Common myeloid progenitor, CD34-positive (primary cell): ENCODE results near the gene KRTAP21-2. TPM values are rescaled to one million over a fixed set of nuclear protein-coding genes. Genes with fewer than 3 reads are reported as not detected.
"Not testable (repeated sequence)": the region's sequence is repeated elsewhere in the genome, so short reads cannot be mapped to it uniquely, and the experiment has no call there.

Source experiments
- CTCF ChIA-PET: fragments of 350-600 bp; sonication (Branson Sonifier 250); formaldehyde crosslinking; loops from one replicate; lab custom pipeline; 2021; ENCODE audit warnings: antibody characterized with exemption; lab: Charles Lee
- POLR2A ChIA-PET: fragments of 350-600 bp; sonication (Branson Sonifier 250); formaldehyde crosslinking; loops from one replicate; lab custom pipeline; 2021; ENCODE audit warnings: antibody characterized with exemption; lab: Charles Lee
- DNase-seq, 3 donors: peaks; one replicate each; pipeline versions ENCODE4 v3.0.0 to v3.0.0-alpha.2; 2013
- H3K27ac ChIP-seq, 2 experiments: 1 replicate in 1 of 2; 2 replicates in 1 of 2; pipeline ENCODE4 v1.7.0; 2013; ENCODE audit warnings: inconsistent platforms in 2 of 2, low read length in 2 of 2, mild to moderate bottlenecking in 2 of 2, low read depth in 1 of 2, moderate library complexity in 1 of 2; ENCODE audit not compliant: severe bottlenecking in 2 of 2, insufficient read depth in 1 of 2, poor library complexity in 1 of 2
- H3K27me3 ChIP-seq, 5 experiments: replicated peaks in 2 of 5; 1 replicate in 3 of 5; 2 replicates in 2 of 5; pipeline versions ENCODE4 v1.6.1 to v1.7.0; 2013; ENCODE audit warnings: low read length in 4 of 5, mild to moderate bottlenecking in 2 of 5, moderate library complexity in 2 of 5, inconsistent platforms in 1 of 5; ENCODE audit not compliant: insufficient read depth in 5 of 5, control insufficient read depth in 4 of 5
- H3K36me3 ChIP-seq, 4 experiments: 1 replicate in 2 of 4; 2 replicates in 2 of 4; pipeline versions ENCODE4 v1.6.1 to v1.7.0; 2013; ENCODE audit warnings: low read length in 3 of 4, control low read depth in 1 of 4, mild to moderate bottlenecking in 1 of 4; ENCODE audit not compliant: control insufficient read depth in 4 of 4, insufficient read depth in 4 of 4
- H3K4me1 ChIP-seq, 4 experiments: 1 replicate in 3 of 4; 2 replicates in 1 of 4; pipeline versions ENCODE4 v1.6.1 to v1.7.1; 2013; ENCODE audit warnings: low read length in 3 of 4, mild to moderate bottlenecking in 3 of 4, control low read depth in 1 of 4, inconsistent platforms in 1 of 4, moderate library complexity in 1 of 4; ENCODE audit not compliant: control insufficient read depth in 4 of 4, insufficient read depth in 4 of 4; ENCODE audit errors: control extremely low read depth in 1 of 4
- H3K4me3 ChIP-seq, 7 experiments: 1 replicate in 4 of 7; 2 replicates in 3 of 7; pipeline versions ENCODE4 v1.5.1 to v1.7.0; 2013; ENCODE audit warnings: mild to moderate bottlenecking in 7 of 7, low read length in 6 of 7, moderate library complexity in 6 of 7, inconsistent platforms in 2 of 7, low read depth in 2 of 7, control low read depth in 1 of 7; ENCODE audit not compliant: insufficient read depth in 4 of 7, control insufficient read depth in 1 of 7; ENCODE audit errors: extremely low read depth in 1 of 7
- H3K9me3 ChIP-seq, 5 experiments: 1 replicate in 4 of 5; 2 replicates in 1 of 5; pipeline versions ENCODE4 v1.6.1 to v1.7.1; 2013; ENCODE audit warnings: low read length in 4 of 5, mild to moderate bottlenecking in 2 of 5, inconsistent platforms in 1 of 5, low read depth in 1 of 5, moderate library complexity in 1 of 5; ENCODE audit not compliant: control insufficient read depth in 4 of 5, insufficient read depth in 2 of 5; ENCODE audit errors: control extremely low read depth in 1 of 5
- WGBS: methylation state at CpG from one replicate; pipeline ENCODE4 v1.1.5; 2013; ENCODE audit not compliant: insufficient coverage; 5-methylcytosine and 5-hydroxymethylcytosine counted together
- polyA plus RNA-seq: library from polyadenylated mRNA; unstranded; fragments of 120-200 nt; gene quantifications from one replicate; pipeline ENCODE4 v1.2.1, GENCODE V29; 2013

Gene KRTAP21-2
- not detected for polyA plus RNA-seq

DNA sequence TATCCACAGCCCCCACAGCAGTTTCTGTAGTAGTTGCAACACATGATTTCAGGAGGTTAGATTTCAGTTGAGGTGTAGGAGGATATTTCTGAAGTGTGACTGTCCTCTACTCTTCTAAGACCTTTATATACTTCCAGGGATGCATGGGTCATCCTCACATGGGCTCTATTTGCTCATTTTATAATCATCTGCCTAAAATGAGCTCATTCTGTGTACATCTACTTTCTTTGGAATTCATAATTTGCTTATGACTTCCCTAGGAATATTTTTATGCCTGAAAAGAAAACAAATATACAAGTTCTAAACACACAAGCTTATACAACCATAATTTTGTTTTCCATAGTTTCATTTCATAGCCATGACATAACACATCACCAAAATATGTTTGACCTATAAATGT, at the start of gene KRTAP21-2:
Gene KRTAP21-2 (minus strand): TSS at position 101 of the 400 bp plus-strand sequence. CDS start 57 bp downstream, at position 44.
- POLR2A ChIA-PET: no interaction called here
- H3K27me3 ChIP-seq: no peaks in the 10 kb centered on the region
- CTCF ChIA-PET: interaction anchor here (1.3 kb wide), 1 partner anchor 23 kb away, joined by 3 read pairs; no protein-coding TSS in a partner anchor
- peaks cover 0 to 1% (median 0%) of the 10 kb centered on the region in 5 experiments for H3K9me3 ChIP-seq
- H3K4me1 ChIP-seq: no peaks in the 10 kb centered on the region
- no peak within 1 kb of the TSS for H3K4me3 ChIP-seq
- H3K36me3 ChIP-seq: no peaks in the 10 kb centered on the region
- H3K27ac ChIP-seq: no peak within 1 kb of the TSS
- DNase-seq: no peak

DNA sequence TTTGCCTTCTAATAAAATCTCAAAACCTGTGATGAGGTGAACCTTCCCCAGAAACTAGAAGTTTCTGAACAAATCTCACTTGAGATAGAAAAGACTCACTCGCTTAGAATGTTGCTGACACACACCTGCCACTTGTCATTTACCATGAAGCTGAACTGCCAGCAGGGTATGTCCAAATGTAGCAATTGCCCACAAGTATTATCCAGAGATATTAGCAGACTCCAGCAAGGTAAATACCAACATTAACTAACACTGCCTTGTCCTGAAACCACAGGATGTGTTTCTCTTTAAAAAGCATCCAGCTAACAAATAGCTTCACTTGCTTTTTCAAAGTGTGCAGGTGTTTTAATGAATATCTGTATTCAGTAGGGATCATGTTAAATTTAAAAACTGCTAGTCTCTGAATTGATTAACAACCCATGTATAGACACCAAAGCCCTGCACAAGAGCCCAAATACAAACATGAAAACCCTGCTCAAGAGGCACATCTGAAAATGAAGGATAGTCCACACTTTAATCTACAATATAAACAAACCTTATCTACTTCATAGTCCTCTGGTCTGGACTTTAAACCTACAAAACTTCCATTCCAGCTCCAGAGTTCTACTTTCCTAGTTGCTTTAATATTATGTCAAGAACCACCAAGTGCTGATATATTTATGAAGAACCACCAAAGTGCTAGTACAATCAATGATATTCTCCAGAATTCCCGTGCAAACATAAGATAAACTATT, 46.7 kb upstream of the KRTAP21-2 start:
- Histone ChIP-seq H3K27me3 (no peaks in the 10 kb centered on the region), H3K36me3 (no peaks in the 10 kb centered on the region), H3K4me3 (no peak overlapping the region), H3K27ac (no peak overlapping the region), H3K4me1 (no peaks in the 10 kb centered on the region), H3K9me3 (no peaks in the 10 kb centered on the region)
- ChIA-PET POLR2A (no interaction called here), CTCF (interaction anchor here (0.6 kb wide), 1 partner anchor 406 kb away, joined by 3 read pairs; no protein-coding TSS in a partner anchor)
- DNase-seq: no peak
- 92% methylated on average over 1 of the region's 2 CpGs for WGBS

DNA sequence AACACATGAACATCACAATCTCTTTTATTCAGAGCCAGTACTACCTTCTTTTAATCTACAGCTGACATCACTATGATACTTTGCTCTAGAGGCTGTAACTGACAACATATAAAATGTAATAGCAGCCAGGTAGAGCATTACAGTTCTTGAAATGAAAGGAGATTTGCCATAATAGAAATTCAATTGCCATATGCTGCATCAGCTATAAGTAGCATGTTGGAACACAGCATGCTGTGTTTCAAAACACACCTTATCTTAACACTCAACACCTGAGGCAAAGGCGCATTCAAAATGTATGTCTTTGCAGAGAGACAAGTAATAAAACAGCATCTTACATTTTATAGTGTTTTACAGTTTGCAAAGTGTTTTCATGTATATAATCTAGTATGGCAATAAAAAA, 32.2 kb upstream of the KRTAP21-2 start:
- no peaks in the 10 kb centered on the region for H3K27me3 ChIP-seq
- CTCF ChIA-PET: no interaction called here
- H3K36me3 ChIP-seq: no peaks in the 10 kb centered on the region
- DNase-seq: no peak
- H3K27ac ChIP-seq: no peak overlapping the region
- H3K4me3 ChIP-seq: no peak overlapping the region
- POLR2A ChIA-PET: interaction anchor here (0.7 kb wide), 1 partner anchor 995 kb away, joined by 3 read pairs; no protein-coding TSS in a partner anchor
- H3K4me1 ChIP-seq: no peaks in the 10 kb centered on the region
- WGBS: no CpG with 5 or more reads among the region's 1 CpG
- peaks cover 0 to 2% (median 0%) of the 10 kb centered on the region in 5 experiments for H3K9me3 ChIP-seq

GRCh38 chr21:30769724-30770431, 22.8 kb upstream of the KRTAP21-2 start:
- no peaks in the 10 kb centered on the region for H3K4me1 ChIP-seq
- no peak for DNase-seq
- H3K4me3 ChIP-seq: no peak overlapping the region
- ChIA-PET POLR2A (no interaction called here), CTCF (no interaction called here)
- no peaks in the 10 kb centered on the region for H3K9me3 ChIP-seq
- no peaks in the 10 kb centered on the region for H3K27me3 ChIP-seq
- H3K27ac ChIP-seq: no peak overlapping the region
- WGBS: no CpG with 5 or more reads among the region's 4 CpGs
- no peaks in the 10 kb centered on the region for H3K36me3 ChIP-seq

GRCh38 chr21:30760776-30761175, 13.7 kb upstream of the KRTAP21-2 start:
- no peaks in the 10 kb centered on the region for H3K4me1 ChIP-seq
- H3K4me3 ChIP-seq: no peak overlapping the region
- no peaks in the 10 kb centered on the region for H3K27me3 ChIP-seq
- no peak for DNase-seq
- ChIA-PET POLR2A (no interaction called here), CTCF (no interaction called here)
- no peaks in the 10 kb centered on the region for H3K36me3 ChIP-seq
- WGBS: 94% methylated on average over 2 of the region's 2 CpGs
- no peak overlapping the region for H3K27ac ChIP-seq
- no peaks in the 10 kb centered on the region for H3K9me3 ChIP-seq

- DNase-seq: no peak
- WGBS: 77% methylated on average over 2 of the region's 2 CpGs
- POLR2A ChIA-PET: no interaction called here
Observed at GRCh38 chr21:30758306-30758705, 11.2 kb upstream of the KRTAP21-2 start.

DNA sequence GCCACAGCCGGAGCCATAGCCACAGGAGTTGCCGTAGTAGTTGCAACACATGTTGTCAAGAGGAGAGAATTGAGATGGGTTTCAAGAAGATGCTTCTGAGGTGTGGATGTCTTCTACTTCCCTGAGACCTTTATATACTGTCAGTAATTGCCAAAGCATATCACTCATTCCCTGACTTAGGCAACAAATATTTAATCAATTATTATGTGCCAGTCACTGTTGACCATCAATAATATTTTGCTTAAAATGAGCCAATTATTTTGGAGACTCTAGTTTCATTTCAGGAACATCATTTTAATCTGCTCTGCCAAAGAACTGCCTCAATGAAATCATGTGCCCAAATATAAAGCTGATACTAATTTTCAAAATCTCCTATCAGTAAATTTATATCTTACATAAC, 8.3 kb upstream of the KRTAP21-2 start, which contains the start of gene KRTAP21-1:
Gene KRTAP21-1 (minus strand): TSS at position 101 of the 400 bp plus-strand sequence. CDS start 50 bp downstream, at position 51.
- H3K27me3 ChIP-seq, POLR2A ChIA-PET, DNase-seq, H3K9me3 ChIP-seq, H3K4me1 ChIP-seq, H3K36me3 ChIP-seq, H3K27ac ChIP-seq, H3K4me3 ChIP-seq, CTCF ChIA-PET: not testable (repeated sequence)
- no CpG with 5 or more reads among the region's 2 CpGs for WGBS

More at GRCh38 chr21:30758306-30758705, 11.2 kb upstream of the KRTAP21-2 start:
- CTCF ChIA-PET: no interaction called here
- H3K9me3 ChIP-seq: no peaks in the 10 kb centered on the region
- H3K4me3 ChIP-seq: no peak overlapping the region
- H3K27me3 ChIP-seq: no peaks in the 10 kb centered on the region
- no peak overlapping the region for H3K27ac ChIP-seq
- H3K4me1 ChIP-seq: no peaks in the 10 kb centered on the region
- H3K36me3 ChIP-seq: no peaks in the 10 kb centered on the region
